Heart left ventricle (tissue), 13 donors: Measurements from ENCODE around the gene ALK.

ENCODE experiments used
- POLR2A ChIP-seq, 2 donors: fragments of 450-650 bp; IDR thresholded peaks; one replicate each; pipeline ENCODE4 v1.6.1; 2017; ENCODE audit warnings: antibody characterized with exemption in 2 of 2, mild to moderate bottlenecking in 2 of 2, moderate library complexity in 2 of 2
- TF ChIP-seq, protein P1 (sequence below), 12 donors: fragments of 200-600 bp; sonication (generic) in 4 of 12; IDR thresholded peaks; one replicate each; pipeline versions ENCODE4 v1.5.0 to v1.8.0; 2018 to 2022; ENCODE audit warnings: antibody characterized with exemption in 12 of 12, mild to moderate bottlenecking in 5 of 12
- donor health status: ischemic (EF 13 %, LVEDD 7.1; RV severe dilation, severe dysfunction).
- donor health status: DM: no; HTN: yes; CAD: no.
- donor health status: DM: no; HTN: no; CAD: no.
- donor health status: ischemic (EF 25% LVEDD 6.9; RV normal size, moderate dysfunction).
- donor health status: ischemic (EF 25% LVEDD 5.7; RV mildly dilated, moderate dysfunction).
- donor health status: ischemic (EF 35%, LVEDD 5.7; RV mildly dilated, moderate dysfunction).
- donor health status: nonischemic (EF 11% LVEDD 7.7; RV severe dilation, severe dysfunction).
- donor health status: DM: yes; HTN: yes; CAD: no.
- donor health status: PGD.
- donor health status: ischemic (EF 29% LVEDD 5.4; RV normal size, mild dysfunction).
- donor health status: nonischemic (EF 23%, LVEDD 6.1; RV moderate dilation, normal function).

- TF ChIP-seq, protein P1, sequence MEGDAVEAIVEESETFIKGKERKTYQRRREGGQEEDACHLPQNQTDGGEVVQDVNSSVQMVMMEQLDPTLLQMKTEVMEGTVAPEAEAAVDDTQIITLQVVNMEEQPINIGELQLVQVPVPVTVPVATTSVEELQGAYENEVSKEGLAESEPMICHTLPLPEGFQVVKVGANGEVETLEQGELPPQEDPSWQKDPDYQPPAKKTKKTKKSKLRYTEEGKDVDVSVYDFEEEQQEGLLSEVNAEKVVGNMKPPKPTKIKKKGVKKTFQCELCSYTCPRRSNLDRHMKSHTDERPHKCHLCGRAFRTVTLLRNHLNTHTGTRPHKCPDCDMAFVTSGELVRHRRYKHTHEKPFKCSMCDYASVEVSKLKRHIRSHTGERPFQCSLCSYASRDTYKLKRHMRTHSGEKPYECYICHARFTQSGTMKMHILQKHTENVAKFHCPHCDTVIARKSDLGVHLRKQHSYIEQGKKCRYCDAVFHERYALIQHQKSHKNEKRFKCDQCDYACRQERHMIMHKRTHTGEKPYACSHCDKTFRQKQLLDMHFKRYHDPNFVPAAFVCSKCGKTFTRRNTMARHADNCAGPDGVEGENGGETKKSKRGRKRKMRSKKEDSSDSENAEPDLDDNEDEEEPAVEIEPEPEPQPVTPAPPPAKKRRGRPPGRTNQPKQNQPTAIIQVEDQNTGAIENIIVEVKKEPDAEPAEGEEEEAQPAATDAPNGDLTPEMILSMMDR (IDR thresholded peaks at IDR 0.05), result no peak
- TF ChIP-seq POLR2A (IDR thresholded peaks at IDR 0.05), result no peak
Measured at GRCh38 chr2:29950481-29950880, 29.1 kb upstream of the ALK start.
